Neural progenitor cell (in vitro differentiated cells): ENCODE measurements around the gene CHD9NB.

Experiments
- EZH2 ChIP-seq: fragments of 200-600 bp; sonication (generic); IDR thresholded peaks from 2 replicates; pipeline ENCODE4 v1.6.1; 2017; ENCODE audit warnings: antibody characterized with exemption, mild to moderate bottlenecking, moderate library complexity
- TF ChIP-seq, protein P1 (sequence below): fragments of 200-600 bp; sonication (generic); IDR thresholded peaks from 2 replicates; pipeline ENCODE4 v1.5.1; 2017; ENCODE audit warnings: antibody characterized with exemption, mild to moderate bottlenecking

GRCh38 chr16:53090286-53090590, 37.5 kb upstream of the CHD9NB start:
- TF ChIP-seq, protein P1, sequence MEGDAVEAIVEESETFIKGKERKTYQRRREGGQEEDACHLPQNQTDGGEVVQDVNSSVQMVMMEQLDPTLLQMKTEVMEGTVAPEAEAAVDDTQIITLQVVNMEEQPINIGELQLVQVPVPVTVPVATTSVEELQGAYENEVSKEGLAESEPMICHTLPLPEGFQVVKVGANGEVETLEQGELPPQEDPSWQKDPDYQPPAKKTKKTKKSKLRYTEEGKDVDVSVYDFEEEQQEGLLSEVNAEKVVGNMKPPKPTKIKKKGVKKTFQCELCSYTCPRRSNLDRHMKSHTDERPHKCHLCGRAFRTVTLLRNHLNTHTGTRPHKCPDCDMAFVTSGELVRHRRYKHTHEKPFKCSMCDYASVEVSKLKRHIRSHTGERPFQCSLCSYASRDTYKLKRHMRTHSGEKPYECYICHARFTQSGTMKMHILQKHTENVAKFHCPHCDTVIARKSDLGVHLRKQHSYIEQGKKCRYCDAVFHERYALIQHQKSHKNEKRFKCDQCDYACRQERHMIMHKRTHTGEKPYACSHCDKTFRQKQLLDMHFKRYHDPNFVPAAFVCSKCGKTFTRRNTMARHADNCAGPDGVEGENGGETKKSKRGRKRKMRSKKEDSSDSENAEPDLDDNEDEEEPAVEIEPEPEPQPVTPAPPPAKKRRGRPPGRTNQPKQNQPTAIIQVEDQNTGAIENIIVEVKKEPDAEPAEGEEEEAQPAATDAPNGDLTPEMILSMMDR = no peak
- TF ChIP-seq EZH2 = no peak
